Aorta (tissue), 5 donors: ENCODE measurements around the gene LYSMD2. TPM values are rescaled to one million over a fixed set of nuclear protein-coding genes. Genes with fewer than 3 reads are reported as not detected.
A peak's percentile ranks its signal among the peaks of the same experiment; 100 is the strongest.

ENCODE experiments used
- ATAC-seq: fragments of 200-7000 bp; cut with Tn5 transposase; one replicate; pipeline ENCODE4 v1.9.1; 2022; ENCODE audit warnings: moderate library complexity; ENCODE audit not compliant: low FRiP score
- DNase-seq, 2 donors: peaks; one replicate each; pipeline ENCODE4 v3.0.0-alpha.2; 2020
- H3K27ac ChIP-seq, 2 donors: one replicate each; pipeline ENCODE4 v1.5.1; 2013; ENCODE audit warnings: low read length in 2 of 2, mild to moderate bottlenecking in 2 of 2, moderate library complexity in 2 of 2, control low read depth in 1 of 2, inconsistent platforms in 1 of 2, low read depth in 1 of 2
- H3K27me3 ChIP-seq, 2 donors: one replicate each; pipeline ENCODE4 v1.6.1; 2013; ENCODE audit warnings: control low read depth in 1 of 2, low read length in 1 of 2, mild to moderate bottlenecking in 1 of 2, moderate library complexity in 1 of 2; ENCODE audit not compliant: insufficient read depth in 2 of 2, control insufficient read depth in 1 of 2
- H3K36me3 ChIP-seq, 2 donors: one replicate each; pipeline ENCODE4 v1.6.1; 2013; ENCODE audit warnings: control low read depth in 1 of 2, low read length in 1 of 2, mild to moderate bottlenecking in 1 of 2; ENCODE audit not compliant: insufficient read depth in 2 of 2, control insufficient read depth in 1 of 2
- H3K4me1 ChIP-seq, 2 donors: one replicate each; pipeline ENCODE4 v1.6.1; 2013; ENCODE audit warnings: low read length in 2 of 2, control low read depth in 1 of 2, mild to moderate bottlenecking in 1 of 2, moderate library complexity in 1 of 2; ENCODE audit not compliant: insufficient read depth in 2 of 2, control insufficient read depth in 1 of 2
- H3K4me3 ChIP-seq, 2 donors: one replicate each; pipeline ENCODE4 v1.5.1; 2013; ENCODE audit warnings: low read length in 2 of 2, control low read depth in 1 of 2, mild to moderate bottlenecking in 1 of 2
- H3K9me3 ChIP-seq: one replicate; pipeline ENCODE4 v1.6.1; 2013; ENCODE audit warnings: mild to moderate bottlenecking, low read length; ENCODE audit not compliant: control insufficient read depth
- WGBS, 2 donors: extraction: QIAGEN DNeasy Blood & Tissue Kit; methylation state at CpG; one replicate each; pipeline ENCODE4 v1.1.7; 2013; 5-methylcytosine and 5-hydroxymethylcytosine counted together
- intact Hi-C, 2 donors: fragments of 100-400 bp; cut with DNase I; formaldehyde crosslinking; loops; one replicate each; pipeline versions ENCODE4 v1.14.2 to v1.15.0; 2022
- polyA plus RNA-seq, 2 donors: library from polyadenylated mRNA; stranded (reverse); fragments of 200-250 nt; gene quantifications; one replicate each; pipeline ENCODE4 v1.2.3, GENCODE V29; 2013
- total RNA-seq, 2 donors: library from RNA; stranded (reverse); fragmentation: NEBNext Ultra II Directional; extraction: Animal tissue kit (Norgen Biotek cat#: 25700); gene quantifications; one replicate each; pipeline ENCODE4 v1.2.1, GENCODE V29; 2021
- donor health status: healthy with polysubstance abuse.
- donor health status: Bipolar disorder and iron deficiency.
- donor health status: DM: no; HTN: no; CAD: no.
- donor health status: DM: no; HTN: no; CAD: no.
- donor health status: DM: yes; HTN: yes; CAD: no.

LYSMD2 gene
- total and polyA plus RNA-seq, 4 donors = 9.7 to 14.3 (median 11.4) TPM

DNA sequence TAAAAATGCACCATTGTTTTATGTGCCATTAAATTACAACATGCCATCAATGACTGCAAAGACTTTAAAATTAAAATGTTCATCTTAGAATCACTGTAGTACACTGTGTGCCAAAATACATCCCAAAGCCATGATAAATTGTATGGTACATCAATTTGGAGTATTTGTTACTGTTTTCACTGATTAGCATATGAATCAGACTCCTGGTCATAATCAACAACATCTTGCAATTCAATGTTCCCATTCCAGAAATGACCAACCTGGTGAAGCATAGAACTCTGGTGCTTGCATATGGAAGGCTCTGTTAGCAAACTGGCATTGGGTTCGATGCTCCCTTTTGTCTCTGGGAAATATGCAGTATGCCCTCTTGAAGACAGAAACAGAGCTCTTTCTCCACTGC lies 22.5 kb downstream of the LYSMD2 start:
- Histone ChIP-seq H3K9me3 (no peaks in the 10 kb centered on the region), H3K36me3 (no peaks in the 10 kb centered on the region), H3K27ac (no peak overlapping the region), H3K27me3 (no peaks in the 10 kb centered on the region), H3K4me3 (no peak overlapping the region), H3K4me1 (no peaks in the 10 kb centered on the region)
- DNase-seq (no peak), ATAC-seq (no peak)
- 61 to 77% methylated on average over 1 of the region's 1 CpG for WGBS, 2 donors
- intact Hi-C loops = no loop called here

DNA sequence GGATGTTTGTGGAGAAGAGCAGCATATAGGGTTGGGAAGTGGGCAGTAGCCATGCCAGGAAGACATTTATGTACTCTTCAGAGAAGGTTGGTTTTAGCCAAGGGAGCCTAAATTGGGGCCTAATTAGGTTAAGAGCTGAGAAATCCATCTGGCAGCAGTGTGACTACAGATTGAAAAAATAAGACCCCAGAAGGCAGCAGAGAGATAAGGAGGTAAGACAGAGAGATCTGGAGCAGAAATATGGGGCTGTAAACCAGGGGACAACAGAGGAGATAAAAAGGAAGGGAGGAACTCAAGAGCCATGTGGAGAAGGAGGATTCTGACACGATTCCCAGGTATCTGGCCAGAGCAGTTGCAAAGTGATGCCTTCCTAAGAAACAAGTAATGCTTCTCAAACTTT lies 23.3 kb downstream of the LYSMD2 start:
- DNase-seq = no peak
- 71 to 81% methylated on average over 1 of the region's 1 CpG for WGBS, 2 donors
- ATAC-seq = no peak
- Histone ChIP-seq H3K27ac (no peak overlapping the region), H3K9me3 (no peaks in the 10 kb centered on the region), H3K27me3 (no peaks in the 10 kb centered on the region), H3K4me3 (no peak overlapping the region), H3K36me3 (no peaks in the 10 kb centered on the region), H3K4me1 (no peaks in the 10 kb centered on the region)
- intact Hi-C loops = no loop called here

DNA sequence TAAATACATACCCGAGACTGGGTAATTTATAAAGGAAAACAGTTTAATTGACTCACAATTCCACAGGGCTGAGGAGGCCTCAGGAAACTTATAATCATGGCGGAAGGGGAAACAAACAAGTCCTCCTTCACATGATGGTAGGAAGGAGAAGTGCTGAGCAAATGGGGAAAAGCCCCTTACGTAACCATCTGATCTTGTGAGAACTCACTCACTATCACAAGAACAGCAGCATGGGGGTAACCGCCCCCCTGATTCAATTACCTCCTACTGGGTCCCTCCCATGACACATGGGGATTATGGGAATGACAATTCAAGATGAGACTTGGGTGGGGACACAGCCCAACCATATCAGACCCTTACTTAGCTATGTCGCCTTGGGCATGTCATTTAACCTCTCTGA lies 28.4 kb downstream of the LYSMD2 start:
- 90 to 91% methylated on average over 5 of the region's 5 CpGs for WGBS, 2 donors
- Histone ChIP-seq H3K4me3 (no peak overlapping the region), H3K27ac (no peak overlapping the region), H3K36me3 (no peaks in the 10 kb centered on the region), H3K4me1 (peaks cover 0 to 1% of the 10 kb centered on the region in 2 donors), H3K27me3 (no peaks in the 10 kb centered on the region), H3K9me3 (no peaks in the 10 kb centered on the region)
- ATAC-seq (no peak), DNase-seq (no peak)
- intact Hi-C loops = no loop called here

DNA sequence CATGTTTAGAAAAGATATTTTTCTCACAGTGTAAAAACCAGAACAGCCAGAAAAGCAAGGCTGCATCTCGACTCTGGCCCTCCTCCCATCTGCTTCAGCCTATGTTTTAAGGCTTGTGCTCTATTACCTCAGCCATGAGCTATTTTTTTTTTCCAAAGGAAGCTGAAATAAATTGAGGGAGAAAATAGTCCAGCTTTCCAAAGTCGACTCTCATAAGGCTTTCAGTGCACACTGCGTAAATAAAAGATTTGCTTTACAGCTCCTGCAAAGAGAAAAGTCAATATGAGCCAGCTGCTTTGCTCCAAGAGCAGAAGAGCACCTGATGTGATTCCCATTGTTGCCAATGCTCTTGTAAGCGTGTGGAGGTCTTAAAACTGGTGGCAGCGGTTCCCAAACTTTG lies 29.4 kb downstream of the LYSMD2 start:
- Histone ChIP-seq H3K4me1 (peaks cover 0 to 1% of the 10 kb centered on the region in 2 donors), H3K9me3 (no peaks in the 10 kb centered on the region), H3K27me3 (no peaks in the 10 kb centered on the region), H3K36me3 (no peaks in the 10 kb centered on the region), H3K27ac (no peak overlapping the region), H3K4me3 (no peak overlapping the region)
- ATAC-seq (peak; percentile 67), DNase-seq (no peak)
- intact Hi-C loops = no loop called here
- WGBS, 2 donors = 29 to 34% methylated on average over 5 of the region's 5 CpGs

DNA sequence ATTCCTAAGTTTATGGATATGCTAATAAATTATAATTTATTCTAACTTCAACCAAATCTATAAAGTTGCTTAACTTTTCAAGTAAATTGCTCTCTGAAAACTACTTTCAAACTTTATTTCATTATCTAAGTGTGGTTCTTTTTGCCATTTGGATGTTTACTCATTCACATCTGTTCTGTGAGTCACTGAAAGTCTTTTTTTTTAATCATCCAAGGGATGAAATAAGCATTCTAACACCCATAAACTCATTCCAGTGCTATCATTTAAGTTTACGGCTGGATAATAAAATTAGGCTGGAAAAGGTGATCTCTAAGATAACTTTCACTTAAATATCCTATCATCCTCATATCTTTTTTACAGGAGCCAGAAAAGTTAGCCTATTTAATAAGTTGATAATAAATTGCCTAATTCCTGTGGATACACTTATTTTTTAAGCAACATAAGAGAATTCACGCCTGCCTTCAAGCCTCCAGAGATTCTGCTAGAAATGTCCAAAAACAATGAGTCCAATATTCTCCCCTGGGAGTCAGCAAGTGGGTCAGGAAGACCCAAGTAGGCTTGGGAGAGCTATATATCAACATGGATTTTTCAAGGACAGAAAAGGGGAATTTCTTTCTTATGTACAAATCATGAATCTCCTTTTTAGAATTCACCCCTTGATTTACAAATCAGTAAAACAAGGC lies 30.4 kb downstream of the LYSMD2 start:
- 79 to 83% methylated on average over 2 of the region's 2 CpGs for WGBS, 2 donors
- ATAC-seq (no peak), DNase-seq (no peak)
- Histone ChIP-seq H3K27ac (no peak overlapping the region), H3K27me3 (no peaks in the 10 kb centered on the region), H3K36me3 (no peaks in the 10 kb centered on the region), H3K4me1 (peaks cover 0 to 1% of the 10 kb centered on the region in 2 donors), H3K4me3 (no peak overlapping the region), H3K9me3 (no peaks in the 10 kb centered on the region)
- intact Hi-C loops = no loop called here

DNA sequence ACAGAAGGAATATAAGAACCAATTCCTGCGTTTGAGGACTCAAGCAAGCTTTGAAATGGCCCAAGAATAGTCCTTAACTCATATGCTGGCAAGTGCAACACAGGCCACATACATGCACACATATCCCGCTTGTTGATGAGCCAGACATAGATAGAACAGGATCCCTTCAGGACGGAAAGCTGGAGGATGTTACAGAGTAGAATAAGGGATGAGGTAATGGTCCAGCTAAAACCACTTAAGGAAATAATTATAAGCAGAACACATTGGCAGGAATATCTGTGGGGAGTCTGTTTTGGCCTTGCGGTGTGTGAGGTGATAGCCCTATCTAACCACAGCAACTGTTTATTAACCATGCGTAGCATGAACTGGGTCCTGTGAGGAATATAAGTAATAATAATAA lies 31.2 kb downstream of the LYSMD2 start:
- H3K9me3 ChIP-seq = no peaks in the 10 kb centered on the region
- intact Hi-C loops = no loop called here
- WGBS, 2 donors = 82 to 83% methylated on average over 5 of the region's 5 CpGs
- no peaks in the 10 kb centered on the region for H3K27me3 ChIP-seq
- no peaks in the 10 kb centered on the region for H3K36me3 ChIP-seq
- H3K4me1 ChIP-seq = peaks cover 0 to 1% of the 10 kb centered on the region in 2 donors
- H3K4me3 ChIP-seq = no peak overlapping the region
- H3K27ac ChIP-seq = no peak overlapping the region
- peak; percentile 41 for ATAC-seq
- no peak for DNase-seq

DNA sequence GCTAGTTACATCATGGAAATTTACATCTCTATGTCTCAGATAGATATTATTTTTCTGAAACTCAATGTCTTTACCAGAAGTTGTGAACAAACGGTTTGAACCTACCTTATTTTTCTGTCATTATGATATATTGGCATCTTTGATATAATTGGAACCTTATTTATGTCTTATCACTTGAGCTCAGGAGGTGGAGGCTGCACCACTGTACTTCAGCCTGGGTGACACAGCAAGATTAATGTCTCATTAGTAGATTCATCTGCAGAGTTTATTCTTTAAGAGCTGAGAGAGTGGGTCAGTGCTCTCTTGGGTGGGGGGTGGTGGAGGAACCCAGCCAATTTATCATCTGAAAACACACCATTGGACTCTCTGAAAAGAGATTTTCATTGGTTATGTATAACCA lies 34.7 kb downstream of the LYSMD2 start:
- DNase-seq (no peak), ATAC-seq (no peak)
- H3K27me3 ChIP-seq = no peaks in the 10 kb centered on the region
- H3K27ac ChIP-seq = no peak overlapping the region
- peaks cover 0 to 1% of the 10 kb centered on the region in 2 donors for H3K4me1 ChIP-seq
- intact Hi-C loops = no loop called here
- no peaks in the 10 kb centered on the region for H3K9me3 ChIP-seq
- WGBS, 2 donors = 44 to 48% methylated on average over 1 of the region's 1 CpG
- H3K4me3 ChIP-seq = no peak overlapping the region
- no peaks in the 10 kb centered on the region for H3K36me3 ChIP-seq

DNA sequence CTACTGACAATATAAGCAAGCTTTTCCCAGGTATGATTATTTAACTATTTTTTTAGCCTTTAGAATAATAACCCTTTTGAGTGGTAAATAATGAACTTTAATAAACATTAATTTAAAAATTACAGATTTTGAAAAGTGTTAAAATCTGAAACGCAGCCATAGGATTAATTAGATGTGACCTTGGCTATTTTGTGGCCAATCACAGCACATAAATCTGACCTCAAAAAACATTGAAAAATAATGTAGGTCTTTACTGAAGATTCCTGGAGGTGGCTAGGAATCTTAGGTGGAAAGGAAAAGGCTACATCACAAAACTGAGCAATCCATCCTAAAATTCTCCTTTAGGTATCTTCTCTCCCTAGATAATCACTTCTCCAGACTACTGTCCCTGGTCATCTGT lies 38.1 kb downstream of the LYSMD2 start:
- intact Hi-C loops = no loop called here
- no peak for ATAC-seq

DNA sequence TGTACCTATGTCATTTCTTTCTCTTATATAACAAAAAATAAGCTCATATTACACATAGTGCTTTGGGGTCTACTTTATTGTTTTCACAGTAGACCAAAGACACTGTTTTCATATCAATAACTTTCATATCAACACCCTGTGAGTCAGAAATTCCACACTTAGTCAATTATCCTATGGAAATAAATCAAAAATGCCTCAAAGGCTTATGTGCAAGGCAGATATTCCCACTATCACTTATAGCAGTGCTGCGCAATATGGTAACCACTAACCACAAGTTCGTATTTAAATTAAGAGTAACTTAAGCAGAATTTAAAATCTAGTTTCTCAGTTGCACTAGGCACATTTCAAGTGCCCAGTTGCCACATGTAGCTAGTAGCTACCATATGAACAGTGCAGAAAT lies 40.3 kb downstream of the LYSMD2 start:
- intact Hi-C loops = no loop called here
- Histone ChIP-seq H3K27me3 (peaks cover 0 to 2% of the 10 kb centered on the region in 2 donors), H3K27ac (no peak overlapping the region), H3K9me3 (no peaks in the 10 kb centered on the region), H3K4me1 (no peaks in the 10 kb centered on the region), H3K36me3 (no peaks in the 10 kb centered on the region), H3K4me3 (no peak overlapping the region)
- ATAC-seq (no peak), DNase-seq (no peak)
- WGBS, 2 donors = 91 to 94% methylated on average over 2 of the region's 2 CpGs

More for the DNA sequence above, 38.1 kb downstream of the LYSMD2 start:
- Histone ChIP-seq H3K36me3 (no peaks in the 10 kb centered on the region), H3K4me3 (no peak overlapping the region), H3K27ac (no peak overlapping the region), H3K27me3 (no peaks in the 10 kb centered on the region), H3K9me3 (no peaks in the 10 kb centered on the region), H3K4me1 (no peaks in the 10 kb centered on the region)
- no peak for DNase-seq
- 69 to 80% methylated on average over 1 of the region's 1 CpG for WGBS, 2 donors
